Panc1 (cell line): ENCODE data around the gene CLDN6. TPM values are rescaled to one million over a fixed set of nuclear protein-coding genes. Genes with fewer than 3 reads are reported as not detected.

Experiments used
- ATAC-seq: fragments of 200-7000 bp; cut with Tn5 transposase; 2 replicates; pipeline ENCODE4 v1.9.1; 2020; ENCODE audit warnings: mild to moderate bottlenecking, moderate library complexity
- BruUV-seq: library from RNA; stranded (reverse); fragments of 400-500 nt; replicated peaks from 2 replicates; lab custom pipeline; 2021; lab: Mats Ljungman, UMichigan
- CTCF ChIA-PET: fragments of 300-600 bp; sonication (Branson Sonifier 250); formaldehyde crosslinking; loops from one replicate; lab custom pipeline; 2022; ENCODE audit warnings: antibody characterized with exemption; lab: Charles Lee
- POLR2A ChIA-PET: fragments of 300-600 bp; sonication (Branson Sonifier 250); formaldehyde crosslinking; loops from one replicate; lab custom pipeline; 2022; ENCODE audit warnings: antibody characterized with exemption; lab: Charles Lee
- DNase-seq: peaks from one replicate; pipeline ENCODE4 v3.0.0-alpha.2; 2010; ENCODE audit warnings: low read depth, low spot score
- H3K27ac ChIP-seq: 2 replicates; pipeline ENCODE4 v1.5.1; 2011; ENCODE audit warnings: mild to moderate bottlenecking, low read length, inconsistent platforms
- H3K27me3 ChIP-seq: fragments of 200-500 bp; sonication (Bioruptor generic); 2 replicates; pipeline ENCODE4 v1.6.0; 2014; ENCODE audit warnings: low read length, inconsistent platforms; ENCODE audit not compliant: control insufficient read depth, insufficient read depth
- H3K36me3 ChIP-seq: fragments of 200-500 bp; sonication (Bioruptor generic); 2 replicates; pipeline ENCODE4 v1.5.1; 2014; ENCODE audit warnings: inconsistent platforms, mild to moderate bottlenecking, low read length, moderate library complexity; ENCODE audit not compliant: control insufficient read depth, insufficient read depth
- H3K4me1 ChIP-seq: 2 replicates; pipeline ENCODE4 v1.5.1; 2011; ENCODE audit warnings: inconsistent platforms, mild to moderate bottlenecking, low read length, moderate library complexity; ENCODE audit not compliant: control insufficient read depth, insufficient read depth
- H3K4me3 ChIP-seq, 2 experiments: 2 replicates each; pipeline ENCODE4 v1.5.1; 2011 to 2012; ENCODE audit warnings: low read depth in 2 of 2, low read length in 2 of 2, mild to moderate bottlenecking in 2 of 2, inconsistent platforms in 1 of 2, moderate library complexity in 1 of 2
- H3K9me3 ChIP-seq: fragments of 200-500 bp; sonication (Bioruptor generic); 2 replicates; pipeline ENCODE4 v1.5.1; 2014; ENCODE audit warnings: low read depth, mild to moderate bottlenecking, inconsistent platforms, low read length, moderate library complexity; ENCODE audit not compliant: control insufficient read depth, insufficient read depth
- CTCF ChIP-seq: fragments of 450-650 bp; IDR thresholded peaks from 2 replicates; pipeline ENCODE4 v1.5.1; 2017; ENCODE audit warnings: mild to moderate bottlenecking
- POLR2AphosphoS5 ChIP-seq: IDR thresholded peaks from 2 replicates; pipeline ENCODE4 v1.6.1; 2012; ENCODE audit warnings: mild to moderate bottlenecking, low read depth, low read length, moderate library complexity
- REST ChIP-seq, 2 experiments: IDR thresholded peaks; 2 replicates each; pipeline ENCODE4 v1.6.1; 2011 to 2012; ENCODE audit warnings: low read depth in 2 of 2, control low read depth in 1 of 2, low read length in 1 of 2, mild to moderate bottlenecking in 1 of 2, moderate library complexity in 1 of 2; ENCODE audit not compliant: insufficient read depth in 1 of 2
- SIN3A ChIP-seq: IDR thresholded peaks from 2 replicates; pipeline ENCODE4 v1.6.1; 2012; ENCODE audit warnings: low read depth, mild to moderate bottlenecking, low read length, moderate library complexity, borderline replicate concordance; ENCODE audit not compliant: insufficient read depth
- TCF7L2 ChIP-seq: IDR thresholded peaks from 2 replicates; pipeline ENCODE4 v1.6.1; 2011; ENCODE audit warnings: mild to moderate bottlenecking, low read depth, low read length, inconsistent platforms
- in situ Hi-C: cut with HindIII; loops from 2 replicates; pipeline ENCODE4 v1.10.0; 2016; ENCODE audit warnings: low sequenced_read_pairs, low pct_unique_long_range_greater_than_20kb
- intact Hi-C: fragments of 100-400 bp; cut with micrococcal nuclease; formaldehyde crosslinking; loops from one replicate; pipeline ENCODE4 v1.10.0; 2022; ENCODE audit not compliant: unreplicated experiment
- total RNA-seq: library from RNA; stranded (reverse); gene quantifications from one replicate; pipeline ENCODE4 v1.2.1, GENCODE V29; 2021; ENCODE audit not compliant: unreplicated experiment

The CLDN6 gene
- total RNA-seq, 1 experiment from 2014 or later: 1.2 TPM

GRCh38 chr16:2967721-2968161 lies 50.2 kb downstream of the CLDN6 start:
- in situ Hi-C loops (no loop called here), intact Hi-C loops (no loop called here)
- BruUV-seq: no TSS peak
- Histone ChIP-seq H3K27ac (no peak overlapping the region; the same call in 1 of the 2 replicates), H3K4me3 (no peak overlapping the region), H3K36me3 (no peaks in the 10 kb centered on the region; the same call in 1 of the 2 replicates), H3K9me3 (no peaks in the 10 kb centered on the region), H3K27me3 (no peaks in the 10 kb centered on the region), H3K4me1 (peaks cover 35% of the 10 kb centered on the region)
- ChIA-PET POLR2A (no interaction called here), CTCF (no interaction called here)
- ATAC-seq (no peak), DNase-seq (no peak)
- TF ChIP-seq TCF7L2 (no peak), SIN3A (no peak), CTCF (no peak), REST (IDR thresholded peaks at IDR 0.05; ENCODE audit: insufficient read depth in 1 of 2, low read depth in 2 of 2, low read length in 1 of 2) (no peak), POLR2AphosphoS5 (no peak)

- ChIA-PET CTCF (no interaction called here), POLR2A (no interaction called here)
- no peak overlapping the region for H3K4me3 ChIP-seq
- H3K4me1 ChIP-seq: peaks cover 35% of the 10 kb centered on the region
- TF ChIP-seq POLR2AphosphoS5 (no peak), SIN3A (no peak), TCF7L2 (no peak), REST (IDR thresholded peaks at IDR 0.05; ENCODE audit: insufficient read depth in 1 of 2, low read depth in 2 of 2, low read length in 1 of 2) (no peak), CTCF (no peak)
- intact Hi-C loops (no loop called here), in situ Hi-C loops (no loop called here)
- no peak for ATAC-seq
- no peaks in the 10 kb centered on the region; the same call in 1 of the 2 replicates for H3K36me3 ChIP-seq
- no peak for DNase-seq
- no peaks in the 10 kb centered on the region for H3K27me3 ChIP-seq
- BruUV-seq: no TSS peak
- no peaks in the 10 kb centered on the region for H3K9me3 ChIP-seq
- H3K27ac ChIP-seq: no peak overlapping the region
These were observed 50.8 kb downstream of the CLDN6 start for GRCh38 chr16:2967211-2967631.
